IMR-90 (cell line): ENCODE results near the gene PALS1. TPM values are rescaled to one million over a fixed set of nuclear protein-coding genes. Genes with fewer than 3 reads are reported as not detected.

Source experiments
- ATAC-seq: fragments of 200-7000 bp; cut with Tn5 transposase; 2 replicates; pipeline ENCODE4 v1.9.1; 2020; ENCODE audit warnings: low read depth, mild to moderate bottlenecking, moderate library complexity
- BruUV-seq: library from RNA; stranded (reverse); fragments of 400-500 nt; replicated peaks from 2 replicates; lab custom pipeline; 2021; lab: Mats Ljungman, UMichigan
- CTCF ChIA-PET: fragments of 300-600 bp; formaldehyde crosslinking; extraction: SDS; loops from one replicate; lab custom pipeline; 2021; ENCODE audit warnings: antibody characterized with exemption; lab: Yijun Ruan, JAX
- POLR2A ChIA-PET: fragments of 300-600 bp; sonication (Branson Sonifier 250); formaldehyde crosslinking; loops from one replicate; lab custom pipeline; 2022; ENCODE audit warnings: antibody characterized with exemption; ENCODE audit not compliant: unreplicated experiment; lab: Charles Lee
- DNase-seq: peaks from one replicate; pipeline ENCODE4 v3.0.0; 2013
- H2AFZ ChIP-seq: replicated peaks from 2 replicates; pipeline ENCODE3; 2013; ENCODE audit warnings: low read length, mild to moderate bottlenecking; ENCODE audit not compliant: poor library complexity
- H2AK5ac ChIP-seq: 2 replicates; pipeline ENCODE4 v1.6.1; 2013; ENCODE audit warnings: low read depth, low read length, inconsistent platforms
- H2AK9ac ChIP-seq: replicated peaks from 2 replicates; pipeline ENCODE3; 2013; ENCODE audit warnings: mild to moderate bottlenecking, low read depth, low read length, moderate library complexity; ENCODE audit not compliant: poor library complexity
- H2BK120ac ChIP-seq: 2 replicates; pipeline ENCODE4 v1.6.1; 2013; ENCODE audit warnings: low read depth, low read length, inconsistent platforms
- H2BK15ac ChIP-seq: 3 replicates; pipeline ENCODE4 v1.6.1; 2013; ENCODE audit warnings: low read depth, low read length, inconsistent platforms
- H2BK20ac ChIP-seq: 2 replicates; pipeline ENCODE4 v1.6.1; 2013; ENCODE audit warnings: low read depth, mild to moderate bottlenecking, inconsistent platforms, low read length, moderate library complexity
- H2BK5ac ChIP-seq: 2 replicates; pipeline ENCODE4 v1.6.1; 2013; ENCODE audit warnings: mild to moderate bottlenecking, low read depth, low read length, inconsistent platforms; ENCODE audit not compliant: poor library complexity, severe bottlenecking
- H3K14ac ChIP-seq: replicated peaks from 2 replicates; pipeline ENCODE4 v1.6.1; 2013; ENCODE audit warnings: low read depth, low read length, inconsistent platforms
- H3K18ac ChIP-seq: 2 replicates; pipeline ENCODE4 v1.6.1; 2013; ENCODE audit warnings: low read depth, low read length, control low read depth
- H3K23ac ChIP-seq: 2 replicates; pipeline ENCODE4 v1.6.1; 2013; ENCODE audit warnings: low read depth, low read length, inconsistent platforms
- H3K27ac ChIP-seq: 2 replicates; pipeline ENCODE4 v1.5.1; 2013; ENCODE audit warnings: mild to moderate bottlenecking, control low read depth, low read length; ENCODE audit not compliant: insufficient read depth
- H3K27me3 ChIP-seq: 2 replicates; pipeline ENCODE4 v1.6.1; 2013; ENCODE audit warnings: low read length; ENCODE audit not compliant: control insufficient read depth, insufficient read depth
- H3K36me3 ChIP-seq: 2 replicates; pipeline ENCODE4 v1.6.1; 2013; ENCODE audit warnings: low read length, mixed read lengths; ENCODE audit not compliant: control insufficient read depth, insufficient read depth
- H3K4ac ChIP-seq: 2 replicates; pipeline ENCODE4 v1.6.1; 2013; ENCODE audit warnings: low read depth, low read length, inconsistent platforms
- H3K4me1 ChIP-seq: 2 replicates; pipeline ENCODE4 v1.6.1; 2013; ENCODE audit warnings: low read length, mixed read lengths; ENCODE audit not compliant: control insufficient read depth, insufficient read depth
- H3K4me2 ChIP-seq: 2 replicates; pipeline ENCODE4 v1.6.1; 2013; ENCODE audit warnings: low read depth, mild to moderate bottlenecking, control low read depth, low read length, moderate library complexity
- H3K4me3 ChIP-seq: 2 replicates; pipeline ENCODE4 v1.5.1; 2013; ENCODE audit warnings: low read depth, mild to moderate bottlenecking, control low read depth, low read length, moderate library complexity; ENCODE audit not compliant: insufficient read depth
- H3K56ac ChIP-seq: 2 replicates; pipeline ENCODE4 v1.6.1; 2013; ENCODE audit warnings: low read length, inconsistent platforms; ENCODE audit not compliant: insufficient read depth; ENCODE audit errors: extremely low read depth
- H3K79me1 ChIP-seq, 2 experiments: 2 replicates each; pipeline ENCODE4 v1.6.1; 2013; ENCODE audit warnings: low read length in 2 of 2, inconsistent platforms in 1 of 2, low read depth in 1 of 2
- H3K9ac ChIP-seq: 2 replicates; pipeline ENCODE4 v1.6.1; 2013; ENCODE audit warnings: low read depth, low read length, control low read depth
- H3K9me1 ChIP-seq: 2 replicates; pipeline ENCODE4 v1.6.1; 2013; ENCODE audit warnings: low read length, inconsistent platforms; ENCODE audit not compliant: insufficient read depth
- H3K9me3 ChIP-seq: 2 replicates; pipeline ENCODE4 v1.6.1; 2013; ENCODE audit warnings: low read length; ENCODE audit not compliant: control insufficient read depth, insufficient read depth
- H4K20me1 ChIP-seq: 2 replicates; pipeline ENCODE4 v1.6.1; 2013; ENCODE audit warnings: low read length, inconsistent platforms; ENCODE audit not compliant: insufficient read depth
- H4K5ac ChIP-seq: 2 replicates; pipeline ENCODE4 v1.6.1; 2013; ENCODE audit warnings: mild to moderate bottlenecking, low read depth, low read length, control low read depth
- H4K8ac ChIP-seq, 2 experiments: 2 replicates each; pipeline ENCODE4 v1.6.1; 2013; ENCODE audit warnings: low read depth in 2 of 2, low read length in 2 of 2, control low read depth in 1 of 2, inconsistent platforms in 1 of 2
- H4K91ac ChIP-seq: 2 replicates; pipeline ENCODE4 v1.6.1; 2013; ENCODE audit warnings: low read depth, low read length, inconsistent platforms; ENCODE audit not compliant: insufficient read depth
- BHLHE40 ChIP-seq: fragments of 150-350 bp; IDR thresholded peaks from 2 replicates; pipeline ENCODE4 v1.6.1; 2016; ENCODE audit warnings: mild to moderate bottlenecking, low read depth, low read length
- FOS ChIP-seq: fragments of 150-350 bp; IDR thresholded peaks from 2 replicates; pipeline ENCODE4 v1.6.1; 2016; ENCODE audit warnings: low read depth, low read length
- MAZ ChIP-seq: IDR thresholded peaks from 2 replicates; pipeline ENCODE4 v1.6.1; 2012; ENCODE audit warnings: low read depth, mild to moderate bottlenecking, low read length, improper control_type of control experiment, moderate library complexity, borderline replicate concordance
- POLR2A ChIP-seq: IDR thresholded peaks from 2 replicates; pipeline ENCODE4 v1.6.1; 2012; ENCODE audit warnings: mild to moderate bottlenecking, low read depth, low read length
- RCOR1 ChIP-seq: IDR thresholded peaks from 2 replicates; pipeline ENCODE4 v1.6.1; 2012; ENCODE audit warnings: mild to moderate bottlenecking, low read length, improper control_type of control experiment; ENCODE audit not compliant: insufficient replicate concordance
- WGBS, 2 experiments: methylation state at CpG; one replicate each; pipeline versions ENCODE4 v1.1.5 to v1.1.7; 2013; ENCODE audit warnings: missing lambda C conversion rate in 2 of 2; ENCODE audit not compliant: insufficient read length in 1 of 2; ENCODE audit errors: extremely low coverage in 2 of 2; 5-methylcytosine and 5-hydroxymethylcytosine counted together
- dilution Hi-C: fragments of 300-500 bp; cut with HindIII; formaldehyde crosslinking; loops from one replicate; pipeline ENCODE4 v1.14.3; 2018; ENCODE audit warnings: low sequenced_read_pairs; ENCODE audit not compliant: unreplicated experiment
- in situ Hi-C: fragments of 300-500 bp; cut with MboI; formaldehyde crosslinking; loops from 3 replicates; pipeline ENCODE4 v1.14.3; 2019; ENCODE audit warnings: low sequenced_read_pairs, inconsistent platforms, mixed read lengths
- intact Hi-C: fragments of 100-400 bp; cut with micrococcal nuclease; formaldehyde crosslinking; loops from 2 replicates; pipeline ENCODE4 v1.10.0; 2022
- polyA plus RNA-seq, 3 experiments: library from polyadenylated mRNA; depleted of rRNA; stranded (reverse); fragments of >200 nt; gene quantifications; 2 replicates each; pipeline ENCODE4 v1.2.3, GENCODE V29; 2012; ENCODE audit warnings: low replicate concordance in 1 of 3
- total RNA-seq: library from RNA; depleted of rRNA; stranded (reverse); fragments of >200 nt; gene quantifications from 2 replicates; pipeline ENCODE4 v1.2.3, GENCODE V29; 2012
- TF ChIP-seq, protein P1 (sequence below): fragments of 150-350 bp; IDR thresholded peaks from 2 replicates; pipeline ENCODE4 v1.6.1; 2016; ENCODE audit warnings: low read depth, mild to moderate bottlenecking, low read length, moderate library complexity, borderline replicate concordance
- TF ChIP-seq, protein P2 (sequence below): conservative IDR thresholded peaks from 2 replicates; pipeline ENCODE4 v1.5.1; 2012; ENCODE audit warnings: mild to moderate bottlenecking, low read depth, low read length, improper control_type of control experiment
- TF ChIP-seq, protein P3 (sequence below): fragments of 150-350 bp; IDR thresholded peaks from 2 replicates; pipeline ENCODE4 v1.6.1; 2017; ENCODE audit warnings: mild to moderate bottlenecking, antibody characterized with exemption, low read length, low read depth

PALS1 gene
- total and polyA plus RNA-seq, 2 of the 4 experiments (the other 2 are of a cell fraction) = 17.7 to 40.1 TPM

- Histone ChIP-seq H2AK5ac (no peak overlapping the region), H2BK15ac (no peak overlapping the region), H3K9me3 (no peaks in the 10 kb centered on the region), H4K91ac (no peak overlapping the region), H3K14ac (no peak overlapping the region), H3K56ac (no peak overlapping the region), H3K9me1 (no peaks in the 10 kb centered on the region), H3K27me3 (no peaks in the 10 kb centered on the region), H2BK20ac (no peak overlapping the region), H2AFZ (peak overlapping the region; percentile 41), H4K8ac (no peak overlapping the region), H3K4me1 (peaks cover 5% of the 10 kb centered on the region), H2AK9ac (no peak overlapping the region), H3K9ac (no peak overlapping the region), H3K36me3 (no peaks in the 10 kb centered on the region), H4K5ac (no peak overlapping the region), H3K18ac (no peak overlapping the region), H3K23ac (no peak overlapping the region), H2BK120ac (no peak overlapping the region), H3K4me3 (no peak overlapping the region), H3K4me2 (no peak overlapping the region), H2BK5ac (no peak overlapping the region), H3K4ac (no peak overlapping the region), H3K27ac (no peak overlapping the region), H3K79me1 (no peaks in the 10 kb centered on the region), H4K20me1 (no peaks in the 10 kb centered on the region)
- no peak for DNase-seq
- in situ Hi-C loops = no loop called here
- ChIA-PET POLR2A (no interaction called here), CTCF (no interaction called here)
- whole genome bisulfite sequencing, 2 experiments = 100% methylated on average over 1 of the region's 2 CpGs; no CpG with 5 or more reads in 1 of the 2 experiments
- BruUV-seq = no TSS peak
- no peak for ATAC-seq
- dilution Hi-C loops = no loop called here
- intact Hi-C loops = no loop called here
- TF ChIP-seq, protein P1, sequence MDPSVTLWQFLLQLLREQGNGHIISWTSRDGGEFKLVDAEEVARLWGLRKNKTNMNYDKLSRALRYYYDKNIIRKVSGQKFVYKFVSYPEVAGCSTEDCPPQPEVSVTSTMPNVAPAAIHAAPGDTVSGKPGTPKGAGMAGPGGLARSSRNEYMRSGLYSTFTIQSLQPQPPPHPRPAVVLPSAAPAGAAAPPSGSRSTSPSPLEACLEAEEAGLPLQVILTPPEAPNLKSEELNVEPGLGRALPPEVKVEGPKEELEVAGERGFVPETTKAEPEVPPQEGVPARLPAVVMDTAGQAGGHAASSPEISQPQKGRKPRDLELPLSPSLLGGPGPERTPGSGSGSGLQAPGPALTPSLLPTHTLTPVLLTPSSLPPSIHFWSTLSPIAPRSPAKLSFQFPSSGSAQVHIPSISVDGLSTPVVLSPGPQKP = no peak
- TF ChIP-seq FOS (no peak), MAZ (no peak), BHLHE40 (no peak), POLR2A (no peak), RCOR1 (no peak)
- TF ChIP-seq, protein P2, sequence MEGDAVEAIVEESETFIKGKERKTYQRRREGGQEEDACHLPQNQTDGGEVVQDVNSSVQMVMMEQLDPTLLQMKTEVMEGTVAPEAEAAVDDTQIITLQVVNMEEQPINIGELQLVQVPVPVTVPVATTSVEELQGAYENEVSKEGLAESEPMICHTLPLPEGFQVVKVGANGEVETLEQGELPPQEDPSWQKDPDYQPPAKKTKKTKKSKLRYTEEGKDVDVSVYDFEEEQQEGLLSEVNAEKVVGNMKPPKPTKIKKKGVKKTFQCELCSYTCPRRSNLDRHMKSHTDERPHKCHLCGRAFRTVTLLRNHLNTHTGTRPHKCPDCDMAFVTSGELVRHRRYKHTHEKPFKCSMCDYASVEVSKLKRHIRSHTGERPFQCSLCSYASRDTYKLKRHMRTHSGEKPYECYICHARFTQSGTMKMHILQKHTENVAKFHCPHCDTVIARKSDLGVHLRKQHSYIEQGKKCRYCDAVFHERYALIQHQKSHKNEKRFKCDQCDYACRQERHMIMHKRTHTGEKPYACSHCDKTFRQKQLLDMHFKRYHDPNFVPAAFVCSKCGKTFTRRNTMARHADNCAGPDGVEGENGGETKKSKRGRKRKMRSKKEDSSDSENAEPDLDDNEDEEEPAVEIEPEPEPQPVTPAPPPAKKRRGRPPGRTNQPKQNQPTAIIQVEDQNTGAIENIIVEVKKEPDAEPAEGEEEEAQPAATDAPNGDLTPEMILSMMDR = no peak
- TF ChIP-seq, protein P3, sequence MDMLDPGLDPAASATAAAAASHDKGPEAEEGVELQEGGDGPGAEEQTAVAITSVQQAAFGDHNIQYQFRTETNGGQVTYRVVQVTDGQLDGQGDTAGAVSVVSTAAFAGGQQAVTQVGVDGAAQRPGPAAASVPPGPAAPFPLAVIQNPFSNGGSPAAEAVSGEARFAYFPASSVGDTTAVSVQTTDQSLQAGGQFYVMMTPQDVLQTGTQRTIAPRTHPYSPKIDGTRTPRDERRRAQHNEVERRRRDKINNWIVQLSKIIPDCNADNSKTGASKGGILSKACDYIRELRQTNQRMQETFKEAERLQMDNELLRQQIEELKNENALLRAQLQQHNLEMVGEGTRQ = no peak
These were observed 46.0 kb upstream of the PALS1 start for GRCh38 chr14:67195279-67195678.
